Neuronal stem cell (in vitro differentiated cells): ENCODE data around the gene GADL1.

Source experiments
- DNase-seq: peaks from one replicate; pipeline ENCODE4 v3.0.0-alpha.2; 2013; ENCODE audit warnings: low spot score
- H2AFZ ChIP-seq: one replicate; pipeline ENCODE4 v1.6.1; 2013; ENCODE audit warnings: mild to moderate bottlenecking, low read length, inconsistent platforms
- H2AK5ac ChIP-seq: 2 replicates; pipeline ENCODE4 v1.6.1; 2013; ENCODE audit warnings: low read depth, mild to moderate bottlenecking, inconsistent platforms, low read length, moderate library complexity, mixed read lengths
- H2BK120ac ChIP-seq: 2 replicates; pipeline ENCODE4 v1.6.1; 2013; ENCODE audit warnings: low read depth, mild to moderate bottlenecking, inconsistent platforms, low read length, moderate library complexity, mixed read lengths
- H2BK12ac ChIP-seq: one replicate; pipeline ENCODE4 v1.6.1; 2013; ENCODE audit warnings: low read length, inconsistent platforms
- H2BK15ac ChIP-seq: 2 replicates; pipeline ENCODE4 v1.6.1; 2013; ENCODE audit warnings: mild to moderate bottlenecking, low read length, inconsistent platforms, mixed read lengths
- H2BK5ac ChIP-seq: one replicate; pipeline ENCODE4 v1.6.1; 2013; ENCODE audit warnings: inconsistent platforms, mild to moderate bottlenecking, low read length, moderate library complexity
- H3K14ac ChIP-seq: one replicate; pipeline ENCODE4 v1.6.1; 2013; ENCODE audit warnings: low read length, inconsistent platforms
- H3K18ac ChIP-seq: 2 replicates; pipeline ENCODE4 v1.6.1; 2013; ENCODE audit warnings: low read length, inconsistent platforms
- H3K23ac ChIP-seq: 2 replicates; pipeline ENCODE4 v1.6.1; 2013; ENCODE audit warnings: low read depth, mild to moderate bottlenecking, mixed read lengths, low read length, inconsistent platforms; ENCODE audit not compliant: poor library complexity
- H3K27ac ChIP-seq: replicated peaks from 3 replicates; pipeline ENCODE4 v1.5.1; 2013; ENCODE audit warnings: low read length, inconsistent platforms
- H3K27me3 ChIP-seq, 3 experiments: 2 replicates each; pipeline ENCODE4 v1.6.1; 2013; ENCODE audit warnings: low read length in 3 of 3, mild to moderate bottlenecking in 2 of 3, inconsistent platforms in 1 of 3, low read depth in 1 of 3, mixed read lengths in 1 of 3, moderate library complexity in 1 of 3; ENCODE audit not compliant: control insufficient read depth in 3 of 3, insufficient read depth in 3 of 3
- H3K36me3 ChIP-seq, 2 donors: replicated peaks in 1 of 2; 2 replicates each; pipeline ENCODE4 v1.6.1; 2013; ENCODE audit warnings: low read length in 2 of 2; ENCODE audit not compliant: control insufficient read depth in 2 of 2, insufficient read depth in 2 of 2
- H3K4ac ChIP-seq: 2 replicates; pipeline ENCODE4 v1.6.1; 2013; ENCODE audit warnings: inconsistent platforms, mild to moderate bottlenecking, low read length, moderate library complexity
- H3K4me1 ChIP-seq, 2 donors: 1 replicate in 1 of 2; 2 replicates in 1 of 2; pipeline ENCODE4 v1.6.1; 2013; ENCODE audit warnings: low read length in 2 of 2, low read depth in 1 of 2; ENCODE audit not compliant: control insufficient read depth in 2 of 2, insufficient read depth in 1 of 2
- H3K4me2 ChIP-seq: one replicate; pipeline ENCODE4 v1.6.1; 2013; ENCODE audit warnings: mild to moderate bottlenecking, low read length, inconsistent platforms; ENCODE audit not compliant: insufficient read depth, poor library complexity, severe bottlenecking
- H3K4me3 ChIP-seq, 2 donors: 2 replicates each; pipeline ENCODE4 v1.5.1; 2013; ENCODE audit warnings: low read length in 2 of 2, mild to moderate bottlenecking in 2 of 2, inconsistent platforms in 1 of 2, moderate library complexity in 1 of 2
- H3K79me1 ChIP-seq: one replicate; pipeline ENCODE4 v1.6.1; 2013; ENCODE audit warnings: low read depth, mild to moderate bottlenecking, inconsistent platforms, low read length, moderate library complexity
- H3K9ac ChIP-seq: one replicate; pipeline ENCODE4 v1.6.1; 2013; ENCODE audit warnings: mild to moderate bottlenecking, low read depth, low read length, inconsistent platforms; ENCODE audit not compliant: poor library complexity
- H3K9me3 ChIP-seq, 2 donors: replicated peaks in 1 of 2; 2 replicates each; pipeline versions ENCODE3 to v1.6.1; 2013; ENCODE audit warnings: low read length in 2 of 2, mild to moderate bottlenecking in 2 of 2, inconsistent platforms in 1 of 2, low read depth in 1 of 2, mixed read lengths in 1 of 2, moderate library complexity in 1 of 2; ENCODE audit not compliant: control insufficient read depth in 2 of 2, insufficient read depth in 1 of 2
- H4K8ac ChIP-seq: one replicate; pipeline ENCODE4 v1.6.1; 2013; ENCODE audit warnings: low read depth, mild to moderate bottlenecking, inconsistent platforms, low read length, moderate library complexity
- H4K91ac ChIP-seq: one replicate; pipeline ENCODE4 v1.6.1; 2013; ENCODE audit warnings: low read length, low read depth, mild to moderate bottlenecking, inconsistent platforms; ENCODE audit not compliant: poor library complexity
- WGBS, 2 donors: extraction: QIAGEN DNeasy Blood & Tissue Kit; methylation state at CpG; one replicate each; pipeline ENCODE4 v1.1.7; 2013; ENCODE audit warnings: missing lambda C conversion rate in 2 of 2, mixed read lengths in 1 of 2; ENCODE audit not compliant: insufficient read length in 2 of 2, insufficient replicate concordance in 1 of 2; ENCODE audit errors: extremely low coverage in 2 of 2; 5-methylcytosine and 5-hydroxymethylcytosine counted together

The GADL1 gene

GRCh38 chr3:30708472-30708871, 186.0 kb downstream of the GADL1 start:
- H3K36me3 ChIP-seq, result no peaks in the 10 kb centered on the region
- no peak overlapping the region for H2BK120ac ChIP-seq
- no peaks in the 10 kb centered on the region for H3K4me1 ChIP-seq
- no peak overlapping the region for H3K9ac ChIP-seq
- H2AK5ac ChIP-seq, result no peak overlapping the region
- no peak overlapping the region for H3K14ac ChIP-seq
- peaks cover under 1 to 2% of the 10 kb centered on the region in 2 donors for H3K9me3 ChIP-seq
- H3K27me3 ChIP-seq, result no peaks in the 10 kb centered on the region
- H3K4me3 ChIP-seq, result no peak overlapping the region
- H3K79me1 ChIP-seq, result no peaks in the 10 kb centered on the region
- no peak overlapping the region for H2BK15ac ChIP-seq
- no peak overlapping the region for H3K4ac ChIP-seq
- H2BK12ac ChIP-seq, result no peak overlapping the region
- DNase-seq, result no peak
- H4K91ac ChIP-seq, result no peak overlapping the region
- H2BK5ac ChIP-seq, result no peak overlapping the region
- H3K4me2 ChIP-seq, result no peak overlapping the region
- no peak overlapping the region for H3K23ac ChIP-seq
- no peak overlapping the region for H3K18ac ChIP-seq
- no peak overlapping the region for H3K27ac ChIP-seq
- H2AFZ ChIP-seq, result no peak overlapping the region
- no peak overlapping the region for H4K8ac ChIP-seq

DNA sequence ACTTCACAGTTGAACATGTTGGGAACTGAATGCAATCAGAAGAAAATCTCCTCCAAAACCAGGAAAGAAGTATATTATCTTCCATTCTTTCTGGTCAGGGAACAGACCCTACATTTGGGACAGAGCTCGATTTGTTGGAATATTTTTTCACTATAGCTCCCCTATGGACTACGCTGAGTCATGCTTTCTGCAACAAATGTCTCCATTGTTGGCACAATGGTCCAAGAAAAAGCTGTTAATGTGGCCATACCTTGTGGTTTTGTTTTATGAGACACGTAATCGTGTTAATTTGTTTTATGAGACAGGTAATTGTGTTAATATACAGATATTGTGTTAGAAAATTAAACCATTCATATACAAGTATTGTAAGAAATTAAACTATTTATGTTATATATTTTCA, 186.6 kb downstream of the GADL1 start:
- peaks cover 6 to 8% of the 10 kb centered on the region in 2 donors for H3K9me3 ChIP-seq
- no peak overlapping the region for H2BK12ac ChIP-seq
- no peak overlapping the region for H2AK5ac ChIP-seq
- H4K8ac ChIP-seq, result no peak overlapping the region
- no peak overlapping the region for H2BK120ac ChIP-seq
- no peak overlapping the region for H3K4me2 ChIP-seq
- no peaks in the 10 kb centered on the region for H3K4me1 ChIP-seq
- H3K4ac ChIP-seq, result no peak overlapping the region
- no peak overlapping the region for H3K14ac ChIP-seq
- H3K4me3 ChIP-seq, result no peak overlapping the region
- no CpG with 5 or more reads among the region's 4 CpGs for whole genome bisulfite sequencing, 2 donors
- H3K23ac ChIP-seq, result no peak overlapping the region
- no peak for DNase-seq
- no peak overlapping the region for H2AFZ ChIP-seq
- H2BK15ac ChIP-seq, result no peak overlapping the region
- H3K9ac ChIP-seq, result no peak overlapping the region
- no peak overlapping the region for H4K91ac ChIP-seq
- no peak overlapping the region for H3K18ac ChIP-seq
- H3K27me3 ChIP-seq, result no peaks in the 10 kb centered on the region
- no peak overlapping the region for H2BK5ac ChIP-seq
- H3K79me1 ChIP-seq, result no peaks in the 10 kb centered on the region
- H3K36me3 ChIP-seq, result no peaks in the 10 kb centered on the region
- no peak overlapping the region for H3K27ac ChIP-seq

- H4K8ac ChIP-seq, result no peak overlapping the region
- no peak overlapping the region for H3K4me2 ChIP-seq
- no peak overlapping the region for H2AFZ ChIP-seq
- no peaks in the 10 kb centered on the region for H3K4me1 ChIP-seq
- H2AK5ac ChIP-seq, result no peak overlapping the region
- H3K27me3 ChIP-seq, result no peaks in the 10 kb centered on the region
- H3K4me3 ChIP-seq, result no peak overlapping the region
- H3K4ac ChIP-seq, result no peak overlapping the region
- no peak overlapping the region for H4K91ac ChIP-seq
- no peak overlapping the region for H3K27ac ChIP-seq
- no peak overlapping the region for H2BK120ac ChIP-seq
- no peak for DNase-seq
- H2BK12ac ChIP-seq, result no peak overlapping the region
- no peak overlapping the region for H3K9ac ChIP-seq
- H3K9me3 ChIP-seq, result peaks cover 6 to 8% of the 10 kb centered on the region in 2 donors
- no peak overlapping the region for H3K23ac ChIP-seq
- H3K18ac ChIP-seq, result no peak overlapping the region
- no peak overlapping the region for H2BK5ac ChIP-seq
- WGBS, 2 donors, result no CpG with 5 or more reads among the region's 9 CpGs
- no peak overlapping the region for H2BK15ac ChIP-seq
- H3K79me1 ChIP-seq, result no peaks in the 10 kb centered on the region
- no peaks in the 10 kb centered on the region for H3K36me3 ChIP-seq
- no peak overlapping the region for H3K14ac ChIP-seq
These were observed 189.2 kb downstream of the GADL1 start for GRCh38 chr3:30704931-30705890.

- peaks cover 6 to 8% of the 10 kb centered on the region in 2 donors for H3K9me3 ChIP-seq
- H2AFZ ChIP-seq, result no peak overlapping the region
- H3K4me3 ChIP-seq, result no peak overlapping the region
- H3K4ac ChIP-seq, result no peak overlapping the region
- H4K8ac ChIP-seq, result no peak overlapping the region
- H3K27me3 ChIP-seq, result no peaks in the 10 kb centered on the region
- no peaks in the 10 kb centered on the region for H3K4me1 ChIP-seq
- no peak overlapping the region for H3K18ac ChIP-seq
- H3K23ac ChIP-seq, result no peak overlapping the region
- H4K91ac ChIP-seq, result no peak overlapping the region
- no peak overlapping the region for H2BK12ac ChIP-seq
- no peak overlapping the region for H3K14ac ChIP-seq
- WGBS, 2 donors, result no CpG with 5 or more reads among the region's 2 CpGs
- no peak for DNase-seq
- no peak overlapping the region for H3K27ac ChIP-seq
- no peak overlapping the region for H3K4me2 ChIP-seq
- H2BK5ac ChIP-seq, result no peak overlapping the region
- no peak overlapping the region for H2AK5ac ChIP-seq
- no peak overlapping the region for H3K9ac ChIP-seq
- H3K36me3 ChIP-seq, result no peaks in the 10 kb centered on the region
- no peaks in the 10 kb centered on the region for H3K79me1 ChIP-seq
- no peak overlapping the region for H2BK120ac ChIP-seq
- H2BK15ac ChIP-seq, result no peak overlapping the region
These were observed 191.5 kb downstream of the GADL1 start for GRCh38 chr3:30702828-30703397.
